BE2C (cell line): ENCODE data around the gene BCL7C.

Experiments
- DNase-seq: peaks from one replicate; pipeline ENCODE4 v3.0.0-alpha.2; 2020
- H3K27me3 ChIP-seq: fragments of 250-450 bp; sonication (Bioruptor Pico); 2 replicates; pipeline ENCODE4 v1.5.1; 2020; ENCODE audit warnings: mild to moderate bottlenecking
- H3K36me3 ChIP-seq: fragments of 250-450 bp; sonication (Bioruptor Pico); 2 replicates; pipeline ENCODE4 v1.5.1; 2020; ENCODE audit warnings: mild to moderate bottlenecking
- H3K4me1 ChIP-seq: fragments of 250-450 bp; sonication (Bioruptor Pico); 2 replicates; pipeline ENCODE4 v1.5.1; 2020
- H3K4me3 ChIP-seq: 2 replicates; pipeline ENCODE4 v1.5.1; 2011; ENCODE audit warnings: low read depth, low read length
- H3K9me3 ChIP-seq: fragments of 250-450 bp; sonication (Bioruptor Pico); 2 replicates; pipeline ENCODE4 v1.5.1; 2020
- CTCF ChIP-seq: IDR thresholded peaks from 2 replicates; pipeline ENCODE4 v1.5.1; 2012; ENCODE audit warnings: mild to moderate bottlenecking, low read depth, low read length

The BCL7C gene

GRCh38 chr16:30846649-30847402, 47.1 kb downstream of the BCL7C start:
- Histone ChIP-seq H3K4me3 (no peak overlapping the region), H3K4me1 (no peaks in the 10 kb centered on the region; the same call in 1 of the 2 replicates), H3K36me3 (no peaks in the 10 kb centered on the region), H3K9me3 (no peaks in the 10 kb centered on the region), H3K27me3 (no peaks in the 10 kb centered on the region)
- no peak for DNase-seq
- no peak for TF ChIP-seq CTCF

- DNase-seq, result peak; percentile 89
- peak; percentile 98 for TF ChIP-seq CTCF
- H3K4me1 ChIP-seq, result no peaks in the 10 kb centered on the region; the same call in 1 of the 2 replicates
- no peaks in the 10 kb centered on the region for H3K36me3 ChIP-seq
- no peaks in the 10 kb centered on the region for H3K27me3 ChIP-seq
- H3K4me3 ChIP-seq, result peak overlapping the region; percentile 16; the same call in 1 of the 2 replicates
- H3K9me3 ChIP-seq, result no peaks in the 10 kb centered on the region
These were observed 49.0 kb downstream of the BCL7C start for GRCh38 chr16:30844671-30845449.

- DNase-seq, result no peak
- TF ChIP-seq CTCF, result no peak
- H3K27me3 ChIP-seq, result no peaks in the 10 kb centered on the region
- no peaks in the 10 kb centered on the region for H3K36me3 ChIP-seq
- no peaks in the 10 kb centered on the region for H3K9me3 ChIP-seq
- H3K4me3 ChIP-seq, result no peak overlapping the region
- H3K4me1 ChIP-seq, result no peaks in the 10 kb centered on the region; the same call in 1 of the 2 replicates
These were observed 49.6 kb downstream of the BCL7C start for GRCh38 chr16:30844346-30844670.

- no peak for DNase-seq
- H3K9me3 ChIP-seq, result no peaks in the 10 kb centered on the region
- no peak for TF ChIP-seq CTCF
- H3K27me3 ChIP-seq, result no peaks in the 10 kb centered on the region
- H3K4me3 ChIP-seq, result no peak overlapping the region
- no peaks in the 10 kb centered on the region for H3K36me3 ChIP-seq
- H3K4me1 ChIP-seq, result no peaks in the 10 kb centered on the region; the same call in 1 of the 2 replicates
These were observed 50.4 kb downstream of the BCL7C start for GRCh38 chr16:30843501-30843900.

GRCh38 chr16:30842971-30843370, 50.9 kb downstream of the BCL7C start:
- H3K4me3 ChIP-seq, result no peak overlapping the region
- H3K27me3 ChIP-seq, result no peaks in the 10 kb centered on the region
- no peak for TF ChIP-seq CTCF
- no peak for DNase-seq
- no peaks in the 10 kb centered on the region for H3K36me3 ChIP-seq
- no peaks in the 10 kb centered on the region for H3K9me3 ChIP-seq
- no peaks in the 10 kb centered on the region; the same call in 1 of the 2 replicates for H3K4me1 ChIP-seq

GRCh38 chr16:30841332-30841731, 52.5 kb downstream of the BCL7C start:
- H3K4me3 ChIP-seq, result no peak overlapping the region
- no peaks in the 10 kb centered on the region; the same call in 1 of the 2 replicates for H3K4me1 ChIP-seq
- TF ChIP-seq CTCF, result no peak
- no peak for DNase-seq
- no peaks in the 10 kb centered on the region for H3K27me3 ChIP-seq
- no peaks in the 10 kb centered on the region for H3K36me3 ChIP-seq
- H3K9me3 ChIP-seq, result no peaks in the 10 kb centered on the region
